A549 (cell line): ENCODE measurements around the gene INHBA. TPM values are rescaled to one million over a fixed set of nuclear protein-coding genes. Genes with fewer than 3 reads are reported as not detected.

ENCODE experiments used
- ATAC-seq, 2 experiments: fragments of 200-7000 bp in 1 of 2; fragments of >200 bp in 1 of 2; cut with Nextera tagmentation in 1 of 2; cut with Tn5 transposase in 1 of 2; 3 replicates each; pipeline versions ENCODE4 v1.8.0 to v1.9.1; 2018 to 2020; ENCODE audit warnings: mild to moderate bottlenecking in 1 of 2, moderate library complexity in 1 of 2
- CTCF ChIA-PET: fragments of 300-600 bp; sonication (Branson Sonifier 250); formaldehyde crosslinking; extraction: SDS; loops from one replicate; lab custom pipeline; 2021; ENCODE audit warnings: antibody characterized with exemption, inconsistent platforms; lab: Yijun Ruan, JAX
- POLR2A ChIA-PET: fragments of 350-600 bp; formaldehyde crosslinking; extraction: SDS; loops from one replicate; lab custom pipeline; 2021; ENCODE audit warnings: antibody characterized with exemption, inconsistent platforms; lab: Yijun Ruan, JAX
- DNase-seq, 2 experiments: peaks; one replicate each; pipeline versions ENCODE4 v3.0.0 to v3.0.0-alpha.2; 2011 to 2016; ENCODE audit warnings: low read depth in 1 of 2, low spot score in 1 of 2
- FAIRE-seq: peaks from 2 replicates; lab custom pipeline; 2011; peaks lifted over from hg19 to GRCh38; lab: Jason Lieb, UNC
- H3K27ac ChIP-seq, 2 experiments: fragments of >200 bp; sonication (Bioruptor Twin); formaldehyde crosslinking; 3 replicates each; pipeline ENCODE4 v1.5.1; 2016 to 2017
- H3K4me1 ChIP-seq: fragments of >200 bp; sonication (Bioruptor Twin); formaldehyde crosslinking; 3 replicates; pipeline ENCODE4 v1.6.1; 2016
- H3K4me2 ChIP-seq: fragments of >200 bp; sonication (Bioruptor Twin); formaldehyde crosslinking; 3 replicates; pipeline ENCODE4 v1.6.1; 2016
- H3K4me3 ChIP-seq: fragments of >200 bp; sonication (Bioruptor Twin); formaldehyde crosslinking; 3 replicates; pipeline ENCODE4 v1.5.1; 2016
- H3K9me3 ChIP-seq: fragments of >200 bp; sonication (Bioruptor Twin); formaldehyde crosslinking; 3 replicates; pipeline ENCODE4 v1.6.1; 2016
- BHLHE40 ChIP-seq: IDR thresholded peaks from 2 replicates; pipeline ENCODE4 v1.6.1; 2012; ENCODE audit warnings: low read depth, low read length, inconsistent platforms
- CBX8 ChIP-seq: fragments of 200-600 bp; sonication (generic); IDR thresholded peaks from 2 replicates; pipeline ENCODE4 v1.6.1; 2016
- CEBPB ChIP-seq, 2 experiments: fragments of >200 bp in 1 of 2; sonication (Bioruptor Twin) in 1 of 2; formaldehyde crosslinking in 1 of 2; IDR thresholded peaks; 2 replicates each; pipeline ENCODE4 v1.6.1; 2012 to 2016
- CHD2 ChIP-seq: fragments of 150-350 bp; IDR thresholded peaks from 2 replicates; pipeline ENCODE4 v1.6.1; 2014; ENCODE audit warnings: low read length; ENCODE audit not compliant: partially characterized antibody
- CHD4 ChIP-seq: fragments of 200-600 bp; sonication (generic); IDR thresholded peaks from 2 replicates; pipeline ENCODE4 v1.6.1; 2016; ENCODE audit warnings: antibody characterized with exemption, mild to moderate bottlenecking, borderline replicate concordance
- EHMT2 ChIP-seq: fragments of 200-600 bp; sonication (generic); IDR thresholded peaks from 2 replicates; pipeline ENCODE4 v1.6.1; 2016; ENCODE audit warnings: antibody characterized with exemption, low read depth, mild to moderate bottlenecking, moderate library complexity
- ELK1 ChIP-seq: fragments of 150-350 bp; IDR thresholded peaks from 2 replicates; pipeline ENCODE4 v1.6.1; 2014; ENCODE audit warnings: low read depth, mild to moderate bottlenecking, low read length
- FOSL2 ChIP-seq, 2 experiments: fragments of 450-650 bp in 1 of 2; fragments of >200 bp in 1 of 2; sonication (Bioruptor Twin) in 1 of 2; formaldehyde crosslinking; IDR thresholded peaks; 2 replicates each; pipeline versions ENCODE4 v1.5.0 to v1.6.1; 2016 to 2020; ENCODE audit warnings: mild to moderate bottlenecking in 1 of 2, moderate library complexity in 1 of 2
- HES2 ChIP-seq: fragments of >200 bp; sonication (Bioruptor Twin); formaldehyde crosslinking; IDR thresholded peaks from 2 replicates; pipeline ENCODE4 v1.6.1; 2016
- HOXB13 ChIP-seq: fragments of 250-450 bp; sonication (Bioruptor Pico); IDR thresholded peaks from 2 replicates; pipeline ENCODE4 v1.5.0; 2020; ENCODE audit warnings: low read depth, mild to moderate bottlenecking, moderate library complexity
- HOXB5 ChIP-seq: fragments of 250-450 bp; sonication (Bioruptor Pico); IDR thresholded peaks from 2 replicates; pipeline ENCODE4 v1.5.0; 2020; ENCODE audit warnings: mild to moderate bottlenecking, moderate library complexity
- MYC ChIP-seq: IDR thresholded peaks from 2 replicates; pipeline ENCODE4 v1.6.1; 2012; ENCODE audit warnings: mild to moderate bottlenecking, inconsistent platforms, low read length, improper control_type of control experiment, borderline replicate concordance
- NFE2L2 ChIP-seq: fragments of 150-350 bp; conservative IDR thresholded peaks from 2 replicates; pipeline ENCODE4 v1.6.1; 2014; ENCODE audit warnings: low read length
- NPAS2 ChIP-seq: fragments of 250-450 bp; sonication (Bioruptor Pico); IDR thresholded peaks from 2 replicates; pipeline ENCODE4 v1.8.0; 2022; ENCODE audit warnings: mild to moderate bottlenecking, moderate library complexity, borderline replicate concordance
- PHF8 ChIP-seq: fragments of 200-600 bp; sonication (generic); IDR thresholded peaks from 2 replicates; pipeline ENCODE4 v1.6.1; 2016; ENCODE audit warnings: low read depth, mild to moderate bottlenecking, antibody characterized with exemption, moderate library complexity, borderline replicate concordance
- POLR2A ChIP-seq: IDR thresholded peaks from 2 replicates; pipeline ENCODE4 v1.6.1; 2012; ENCODE audit warnings: mild to moderate bottlenecking, low read length
- POLR2AphosphoS2 ChIP-seq: conservative IDR thresholded peaks from 2 replicates; pipeline ENCODE4 v1.6.1; 2012; ENCODE audit warnings: low read length, improper control_type of control experiment, inconsistent platforms
- RCOR1 ChIP-seq: fragments of 150-350 bp; IDR thresholded peaks from 2 replicates; pipeline ENCODE4 v1.6.1; 2014; ENCODE audit warnings: antibody characterized with exemption, low read length, low read depth
- TFCP2L1 ChIP-seq: fragments of 250-450 bp; sonication (Bioruptor Pico); IDR thresholded peaks from 2 replicates; pipeline ENCODE4 v1.5.0; 2021; ENCODE audit warnings: mild to moderate bottlenecking
- ZSCAN20 ChIP-seq: fragments of 250-450 bp; sonication (Bioruptor Pico); IDR thresholded peaks from 2 replicates; pipeline ENCODE4 v1.8.0; 2022; ENCODE audit warnings: mild to moderate bottlenecking, moderate library complexity
- WGBS: methylation state at CpG from one replicate; pipeline ENCODE4 v1.1.6; 2017; ENCODE audit errors: missing lambda C conversion rate; 5-methylcytosine and 5-hydroxymethylcytosine counted together
- polyA plus RNA-seq, 4 experiments: library from polyadenylated mRNA; depleted of rRNA in 3 of 4; stranded (reverse); fragments of >200 nt; fragmentation: RNase III in 1 of 4; extraction: RNeasy Plus Mini Kit Qiagen cat#74134 plus additional on column Dnase treatment in 1 of 4; gene quantifications; 2 replicates in 3 of 4; 3 replicates in 1 of 4; pipeline ENCODE4 v1.2.3, GENCODE V29; 2011 to 2017
- TF ChIP-seq, protein P1 (sequence below): IDR thresholded peaks from 2 replicates; pipeline ENCODE4 v1.6.1; 2012

The INHBA gene
- polyA plus RNA-seq, 2 of the 4 experiments (the other 2 are of a cell fraction), result 0.13 to 0.23 TPM

GRCh38 chr7:41659539-41659938 lies 43.4 kb downstream of the INHBA start:
- POLR2A ChIA-PET, result no interaction called here
- 7% methylated on average over 3 of the region's 3 CpGs for whole genome bisulfite sequencing
- DNase-seq (no peak), FAIRE-seq (no peak), ATAC-seq (no peak)
- Histone ChIP-seq H3K9me3 (no peaks in the 10 kb centered on the region), H3K4me3 (no peak overlapping the region), H3K4me1 (no peaks in the 10 kb centered on the region), H3K4me2 (no peak overlapping the region), H3K27ac (no peak overlapping the region)
- TF ChIP-seq CBX8, result no peak
- TF ChIP-seq HES2, result no peak
- no peak for TF ChIP-seq POLR2A
- TF ChIP-seq TFCP2L1 (CRISPR knock-in tag), result no peak
- TF ChIP-seq NFE2L2, result no peak
- CTCF ChIA-PET, result interaction anchor here (0.7 kb wide), 1 partner anchor 42 kb away, joined by 3 read pairs; no protein-coding TSS in a partner anchor

DNA sequence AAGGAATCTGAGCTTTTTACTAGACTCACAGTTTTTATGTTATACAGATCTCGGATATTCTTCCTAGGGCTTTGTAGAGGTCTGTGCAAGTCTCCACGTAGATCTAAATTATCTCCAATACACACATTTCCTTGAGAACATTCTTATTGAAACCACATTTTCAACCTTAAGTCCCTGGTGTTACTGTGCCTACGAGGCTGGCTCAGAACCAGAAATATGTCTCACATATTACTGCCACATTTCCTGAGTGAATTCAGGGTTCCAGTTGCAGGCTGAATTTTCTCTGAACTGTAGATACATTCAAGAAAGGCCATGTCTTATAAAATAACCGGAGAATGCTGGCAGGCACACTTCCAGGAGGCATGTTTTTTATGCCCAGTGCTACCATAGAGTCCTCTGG lies 46.5 kb downstream of the INHBA start:
- no peak for ATAC-seq
- no peak overlapping the region for H3K4me3 ChIP-seq
- H3K4me2 ChIP-seq, result no peak overlapping the region
- no peak for FAIRE-seq
- 3% methylated on average over 4 of the region's 4 CpGs for WGBS
- TF ChIP-seq CEBPB (IDR thresholded peaks at IDR 0.05) (no peak), ELK1 (no peak), POLR2AphosphoS2 (no peak), RCOR1 (no peak), CHD4 (no peak), HOXB13 (CRISPR knock-in tag) (no peak), MYC (no peak), EHMT2 (no peak), ZSCAN20 (CRISPR knock-in tag) (no peak)
- DNase-seq, result no peak
- ChIA-PET CTCF (no interaction called here), POLR2A (no interaction called here)
- H3K27ac ChIP-seq, result no peak overlapping the region
- no peaks in the 10 kb centered on the region for H3K4me1 ChIP-seq
- H3K9me3 ChIP-seq, result no peaks in the 10 kb centered on the region

- TF ChIP-seq FOSL2 (IDR thresholded peaks at IDR 0.05) (no peak), FOSL2 (CRISPR knock-in tag; IDR thresholded peaks at IDR 0.05) (no peak), PHF8 (no peak), EHMT2 (no peak)
- TF ChIP-seq, all 56 proteins: peak for 0
- DNase-seq (no peak), FAIRE-seq (no peak), ATAC-seq (no peak)
- no peak overlapping the region for H3K27ac ChIP-seq
- no peak overlapping the region for H3K4me2 ChIP-seq
- no peaks in the 10 kb centered on the region for H3K9me3 ChIP-seq
- no peaks in the 10 kb centered on the region for H3K4me1 ChIP-seq
- no peak overlapping the region for H3K4me3 ChIP-seq
- 0% methylated on average over 2 of the region's 2 CpGs for WGBS
- POLR2A ChIA-PET, result no interaction called here
- CTCF ChIA-PET, result interaction anchor here (0.9 kb wide), 1 partner anchor 50 kb away, joined by 3 read pairs; no protein-coding TSS in a partner anchor
Observed at GRCh38 chr7:41655426-41655825, 47.5 kb downstream of the INHBA start.

- no peak overlapping the region for H3K27ac ChIP-seq
- FAIRE-seq, result no peak
- TF ChIP-seq NPAS2 (CRISPR knock-in tag), result no peak
- no peak for TF ChIP-seq BHLHE40
- no peak for TF ChIP-seq CHD2
- TF ChIP-seq HOXB5, result no peak
- TF ChIP-seq PHF8, result no peak
- TF ChIP-seq, protein P1, sequence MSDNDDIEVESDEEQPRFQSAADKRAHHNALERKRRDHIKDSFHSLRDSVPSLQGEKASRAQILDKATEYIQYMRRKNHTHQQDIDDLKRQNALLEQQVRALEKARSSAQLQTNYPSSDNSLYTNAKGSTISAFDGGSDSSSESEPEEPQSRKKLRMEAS, result no peak
- no peaks in the 10 kb centered on the region for H3K9me3 ChIP-seq
- no peak overlapping the region for H3K4me2 ChIP-seq
- 0% methylated on average over 1 of the region's 1 CpG for WGBS
- no peak for ATAC-seq
- CTCF ChIA-PET, result no interaction called here
- H3K4me1 ChIP-seq, result no peaks in the 10 kb centered on the region
- H3K4me3 ChIP-seq, result no peak overlapping the region
- POLR2A ChIA-PET, result no interaction called here
- no peak for DNase-seq
Observed at GRCh38 chr7:41652267-41652666, 50.6 kb downstream of the INHBA start.
